GM21447 (cell line): ENCODE data around the gene RAB11FIP4.

Source experiments
- ATAC-seq: cut with Tn5 transposase; IDR thresholded peaks from one replicate; pipeline ENCODE4 v1.9.1; 2021; ENCODE audit not compliant: unreplicated experiment

The RAB11FIP4 gene

DNA sequence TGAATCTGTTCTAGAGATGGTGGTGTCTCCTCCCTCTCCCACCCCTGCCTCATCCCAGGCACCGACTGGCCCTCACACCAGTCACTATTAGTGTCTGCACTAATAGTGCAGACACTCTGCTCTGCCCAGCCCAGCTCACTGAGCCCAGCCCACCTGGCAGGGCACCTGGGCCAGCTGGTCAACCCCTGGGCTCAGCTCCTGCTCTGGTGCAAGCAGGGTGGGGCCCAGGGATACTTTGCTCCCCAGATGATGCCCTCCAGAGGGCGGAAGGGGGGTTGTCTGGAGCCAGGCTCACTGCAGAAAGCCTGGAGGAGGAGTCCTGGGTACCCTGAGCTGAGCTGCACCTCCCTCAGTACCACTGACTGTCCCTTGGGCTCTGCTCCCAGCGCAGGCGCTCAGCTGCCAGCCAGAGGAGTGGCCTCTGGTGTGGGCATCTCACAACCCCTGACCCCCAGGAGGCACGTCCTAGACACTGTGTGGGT lies 14.5 kb downstream of the RAB11FIP4 start:
- ATAC-seq = no peak

DNA sequence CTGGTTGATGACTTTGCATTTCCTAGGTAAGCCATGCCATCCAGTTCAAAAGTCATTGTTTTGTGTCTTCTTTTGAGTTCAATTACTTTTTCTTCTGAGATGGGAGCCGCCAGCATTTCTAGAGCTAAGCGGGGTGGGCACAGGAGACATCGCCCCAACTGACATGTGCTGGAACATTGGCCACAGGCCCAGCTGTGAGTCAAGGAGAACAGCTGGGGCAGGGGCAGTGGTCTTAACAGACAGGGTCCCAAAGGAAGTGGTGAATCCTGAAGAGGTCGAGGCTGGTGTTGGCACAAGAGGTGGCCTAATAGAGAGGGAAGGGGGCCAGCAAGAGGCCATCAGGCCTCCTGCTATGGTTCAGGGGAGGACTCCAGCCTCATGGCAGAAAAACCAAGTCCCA lies 17.1 kb downstream of the RAB11FIP4 start:
- ATAC-seq = no peak

DNA sequence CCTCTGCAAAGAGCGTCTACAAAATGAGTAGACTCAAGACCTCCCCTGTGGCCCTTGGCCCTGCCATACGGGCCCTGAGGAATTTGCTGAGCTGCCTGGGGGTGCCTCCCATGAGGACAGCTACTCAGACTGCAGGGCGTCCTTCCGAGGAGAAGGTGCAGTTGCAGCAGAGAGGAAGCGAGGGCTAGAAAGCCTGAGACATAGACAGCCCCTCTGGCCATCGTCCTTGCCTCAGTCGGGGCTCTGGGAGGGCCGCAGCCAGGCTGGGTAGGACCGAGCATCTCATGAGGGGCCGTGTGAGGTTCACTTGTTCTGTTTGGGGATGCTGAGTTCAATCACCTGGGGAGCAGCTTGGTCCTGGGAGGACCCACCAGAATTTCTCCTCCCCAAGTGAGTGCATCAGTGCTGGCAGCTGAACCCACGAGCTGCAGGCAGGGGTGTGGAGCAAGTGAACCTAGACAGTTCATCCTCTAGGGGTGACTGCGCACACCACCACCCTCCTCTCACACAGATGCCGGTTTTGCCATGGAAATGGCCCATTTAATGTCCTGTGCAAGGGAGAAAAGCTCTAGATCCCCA lies 20.3 kb downstream of the RAB11FIP4 start:
- no peak for ATAC-seq

DNA sequence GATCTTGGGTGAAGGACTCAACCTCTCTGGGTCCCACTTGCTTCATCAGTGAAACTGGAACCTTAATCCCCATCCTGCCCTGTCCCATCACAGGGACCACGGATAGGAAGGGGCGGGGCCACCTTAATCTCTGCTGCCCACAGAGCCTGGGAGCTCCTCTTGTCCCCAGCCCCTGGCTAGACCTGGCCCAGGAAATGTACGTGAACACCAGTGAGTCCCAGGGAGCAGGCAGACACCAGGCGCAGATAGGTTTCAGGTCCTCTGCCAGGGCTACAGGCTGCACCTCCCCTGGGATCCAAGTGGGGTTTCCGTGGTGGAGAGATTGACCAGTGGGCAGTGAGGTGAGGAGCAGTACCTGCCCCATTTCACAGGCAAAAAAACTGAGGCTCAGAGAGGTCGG lies 21.0 kb downstream of the RAB11FIP4 start:
- no peak for ATAC-seq

DNA sequence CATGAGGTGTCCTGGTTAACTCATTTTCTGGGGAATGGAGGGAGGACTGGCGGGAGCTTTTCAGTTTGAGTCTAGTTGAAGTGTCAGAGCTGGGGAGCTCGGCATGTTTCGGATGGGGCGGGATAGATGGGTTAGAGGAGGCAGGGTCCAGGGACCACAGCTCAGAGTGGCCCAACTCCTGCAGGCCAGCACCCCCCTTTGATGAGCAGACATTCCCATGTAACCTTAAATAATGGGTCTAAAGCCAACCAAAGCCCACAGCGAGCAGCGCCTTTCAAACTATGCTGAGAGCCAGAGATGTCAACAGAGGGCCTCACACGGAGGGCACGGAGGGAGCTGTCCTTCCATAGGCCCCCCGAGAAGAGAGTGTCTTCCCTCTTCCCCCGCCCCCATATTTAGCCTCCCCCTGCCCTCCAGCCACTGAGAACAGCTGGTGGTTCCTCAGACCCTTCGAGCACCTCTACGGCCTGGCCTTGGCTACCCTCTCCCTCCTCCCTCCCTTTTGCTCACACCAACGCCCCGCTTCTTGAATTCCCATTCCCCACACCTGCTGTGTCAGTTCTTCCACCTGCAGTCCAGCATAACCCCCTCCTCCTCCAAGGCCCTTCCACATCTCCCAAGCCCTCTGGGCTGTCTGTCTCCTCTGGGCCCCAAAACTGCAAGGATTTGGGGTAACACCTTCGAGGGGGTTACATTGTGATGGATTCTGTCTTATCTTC lies 21.8 kb downstream of the RAB11FIP4 start:
- ATAC-seq = no peak

DNA sequence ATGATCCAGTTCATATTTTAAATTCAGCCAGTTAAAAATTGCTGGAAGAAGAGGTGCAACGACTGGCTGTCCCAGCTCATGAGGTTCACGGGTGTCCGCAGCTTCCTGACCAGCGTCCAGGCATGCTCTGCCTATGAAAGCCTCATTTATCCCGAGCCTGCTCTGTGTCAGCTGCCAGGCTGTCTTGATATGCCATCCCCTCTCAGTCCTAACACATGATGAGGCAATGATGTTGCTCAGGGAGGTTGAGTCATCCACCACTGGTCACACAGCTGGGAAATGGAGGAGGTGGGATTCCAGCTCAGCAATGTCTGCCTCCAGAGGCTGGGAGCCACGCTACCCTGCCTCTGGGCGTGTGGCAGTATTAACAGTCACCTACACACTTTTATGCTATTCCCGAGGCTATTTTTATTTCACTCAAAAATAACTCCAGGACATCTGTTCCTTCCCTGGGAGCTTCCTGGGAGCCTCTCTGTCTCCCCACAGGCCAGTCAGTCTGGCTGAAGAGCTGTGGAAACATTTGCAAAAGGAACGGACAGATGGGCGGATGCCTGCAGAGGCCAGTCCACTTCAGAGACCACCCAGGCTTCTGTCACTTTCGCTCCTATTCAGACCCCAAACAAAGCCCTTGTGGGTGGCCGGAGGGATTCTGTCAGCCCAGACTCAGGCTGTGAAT lies 22.5 kb downstream of the RAB11FIP4 start:
- ATAC-seq = no peak

DNA sequence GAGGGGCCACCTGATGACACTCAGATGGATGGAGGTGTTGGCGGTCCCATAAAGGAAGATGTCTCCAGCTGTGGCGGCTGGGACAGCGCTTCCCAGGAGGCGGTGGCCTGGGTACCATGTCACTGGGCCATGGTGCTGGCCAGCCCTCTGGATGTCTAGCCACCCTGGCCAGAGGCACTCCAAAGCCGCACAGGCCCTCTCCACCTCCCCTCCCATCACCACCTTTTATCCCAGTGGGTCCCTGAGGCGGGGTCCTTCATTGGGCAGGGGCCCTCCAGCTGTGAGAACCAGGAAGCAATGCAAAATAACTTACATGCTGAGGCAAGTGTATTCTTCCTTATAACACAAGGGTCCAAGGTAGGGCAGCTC lies 23.1 kb downstream of the RAB11FIP4 start:
- no peak for ATAC-seq

DNA sequence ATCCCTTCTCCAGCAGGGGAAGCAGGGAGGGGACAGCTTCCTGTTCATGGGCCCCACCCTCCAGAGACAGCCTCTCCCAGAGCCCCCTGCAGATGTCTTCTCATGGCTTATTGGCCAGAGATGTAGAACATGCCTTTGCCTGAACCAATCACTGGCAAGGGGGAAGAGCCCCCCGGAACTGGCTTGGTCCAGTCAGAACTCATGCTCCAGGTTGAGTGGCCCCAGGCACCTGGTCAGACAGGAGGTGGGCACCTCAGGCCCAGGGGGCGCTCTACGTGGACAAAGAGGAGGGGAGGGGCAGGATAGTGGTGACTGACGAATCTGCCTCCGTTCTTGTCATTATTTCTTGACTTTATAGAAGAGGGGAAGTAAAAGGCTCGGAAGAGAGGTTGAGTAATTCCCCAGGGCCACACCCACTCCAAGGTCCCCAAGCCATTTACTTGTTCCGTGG lies 23.6 kb downstream of the RAB11FIP4 start:
- ATAC-seq = no peak

DNA sequence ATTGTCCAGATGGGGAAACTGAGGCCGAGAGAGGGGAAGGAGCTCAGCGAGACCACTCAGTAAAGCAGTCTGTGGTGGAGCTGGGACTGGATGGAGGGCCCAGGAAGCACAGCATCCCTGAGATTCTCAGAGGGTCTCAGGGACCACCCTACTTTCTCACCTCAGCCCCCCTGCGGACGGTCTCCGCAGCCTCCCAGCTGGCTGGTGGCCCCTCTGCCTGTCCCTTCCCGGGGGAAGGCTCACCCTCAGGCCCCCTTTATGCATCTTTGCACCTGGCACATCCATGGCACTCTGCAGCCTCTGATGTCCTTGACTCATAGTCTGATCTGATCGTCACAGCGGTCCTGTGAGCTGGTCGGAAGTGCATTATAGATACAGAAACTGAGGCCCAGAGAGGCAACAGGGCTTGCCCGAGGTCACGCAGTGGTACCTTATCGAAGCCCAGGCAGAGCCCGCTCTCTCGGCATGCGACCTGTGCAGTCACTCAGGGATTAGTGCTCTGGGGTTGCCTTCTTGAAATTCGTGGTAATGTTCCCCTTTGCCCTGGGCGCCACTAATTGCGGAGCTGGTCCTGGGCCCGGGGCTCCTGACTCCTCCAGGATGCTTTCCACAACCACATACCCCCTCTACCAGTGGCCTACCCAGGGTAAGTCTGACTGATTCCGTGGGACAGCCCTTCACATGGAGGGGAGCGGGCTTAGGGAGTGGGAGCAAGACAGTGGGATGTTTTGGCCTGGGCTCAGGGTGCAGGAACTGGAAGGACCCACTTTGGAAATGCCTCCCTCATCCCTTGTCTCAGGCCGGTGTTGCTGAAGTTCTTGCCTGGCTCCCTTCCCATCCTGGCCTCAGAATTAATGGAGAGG lies 24.4 kb downstream of the RAB11FIP4 start:
- ATAC-seq = no peak

DNA sequence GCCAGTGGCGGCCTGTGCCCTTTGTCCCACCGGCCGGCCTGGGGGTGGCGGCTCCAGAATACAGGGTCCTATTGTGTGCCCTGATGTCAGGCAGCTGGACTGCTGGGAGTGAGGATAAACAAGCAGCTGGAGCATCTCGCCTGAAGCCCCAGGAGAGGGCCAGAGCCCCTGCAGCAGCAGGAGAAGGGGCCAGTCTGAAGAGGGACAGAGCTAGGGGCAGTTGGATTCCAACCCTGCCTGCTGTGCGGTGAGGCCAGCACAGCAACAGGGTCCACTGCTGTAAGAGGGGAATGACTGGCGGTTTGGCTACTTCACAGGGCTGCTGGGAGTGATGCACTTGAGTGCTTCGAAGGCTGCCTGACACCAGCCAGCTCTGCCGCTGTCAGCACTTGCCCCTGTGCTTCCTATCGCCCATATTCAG lies 25.0 kb downstream of the RAB11FIP4 start:
- ATAC-seq = no peak

DNA sequence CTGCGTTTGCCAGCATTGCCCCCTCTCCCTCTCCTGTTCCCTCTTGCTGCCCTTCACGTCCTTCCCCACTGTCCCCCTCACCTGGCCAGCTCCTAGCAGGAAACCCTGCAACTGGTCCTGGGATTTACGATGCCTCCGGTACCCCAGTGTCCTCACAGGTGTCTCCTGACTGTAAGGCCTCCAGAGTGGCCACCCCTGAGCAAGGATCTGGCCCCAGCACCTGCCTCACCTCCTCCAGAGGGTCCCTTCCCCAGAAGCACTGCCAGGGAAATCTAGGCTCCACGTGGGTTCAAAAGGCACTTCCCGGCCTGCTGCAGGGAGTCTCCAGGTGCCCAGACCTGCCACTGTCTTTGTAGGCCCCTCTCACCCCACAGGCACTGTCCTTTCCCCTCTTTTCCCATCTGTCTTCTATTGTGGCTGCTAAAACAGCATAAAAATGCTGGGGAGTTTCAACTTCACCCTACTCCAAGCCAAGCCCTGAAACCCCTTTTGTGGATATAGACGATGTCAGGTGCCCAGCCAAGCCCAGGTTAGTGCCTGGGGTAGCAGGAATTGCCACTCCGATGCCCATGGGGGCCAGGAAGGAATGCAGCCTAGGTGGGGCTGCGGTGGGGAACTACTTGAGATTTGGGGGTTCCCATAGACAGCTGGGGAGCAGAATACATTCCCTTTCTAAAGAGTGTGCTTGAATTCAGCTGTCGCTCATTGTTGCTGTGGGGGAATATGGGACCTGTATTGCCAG lies 25.7 kb downstream of the RAB11FIP4 start:
- no peak for ATAC-seq

DNA sequence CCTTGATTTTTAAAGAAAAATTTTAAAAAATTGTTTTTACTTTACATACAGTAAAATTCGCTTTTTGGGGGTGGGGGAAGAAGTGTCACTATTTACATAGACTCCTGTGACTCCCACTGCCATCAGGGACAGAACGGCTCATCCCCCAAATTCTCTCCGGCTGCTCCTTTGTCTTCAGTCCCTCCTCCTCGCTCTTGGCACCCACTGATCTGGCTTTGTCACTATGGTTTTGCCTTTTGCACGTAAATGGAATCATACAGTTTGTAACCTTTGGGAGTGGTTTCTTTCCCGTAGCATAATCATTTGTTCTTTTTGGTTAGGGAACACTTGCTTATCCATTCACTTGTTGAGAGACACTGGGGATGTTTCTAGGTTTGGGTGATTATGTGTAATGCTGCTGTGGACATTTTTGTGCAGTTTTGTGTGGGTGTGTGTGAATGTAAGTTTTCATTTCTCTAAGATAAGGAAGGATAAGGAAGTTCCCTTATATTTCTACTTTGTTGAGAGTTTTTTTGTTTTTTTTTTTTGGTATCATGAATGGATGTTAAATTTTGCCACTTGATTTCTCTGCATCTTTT lies 27.4 kb downstream of the RAB11FIP4 start:
- ATAC-seq = no peak

DNA sequence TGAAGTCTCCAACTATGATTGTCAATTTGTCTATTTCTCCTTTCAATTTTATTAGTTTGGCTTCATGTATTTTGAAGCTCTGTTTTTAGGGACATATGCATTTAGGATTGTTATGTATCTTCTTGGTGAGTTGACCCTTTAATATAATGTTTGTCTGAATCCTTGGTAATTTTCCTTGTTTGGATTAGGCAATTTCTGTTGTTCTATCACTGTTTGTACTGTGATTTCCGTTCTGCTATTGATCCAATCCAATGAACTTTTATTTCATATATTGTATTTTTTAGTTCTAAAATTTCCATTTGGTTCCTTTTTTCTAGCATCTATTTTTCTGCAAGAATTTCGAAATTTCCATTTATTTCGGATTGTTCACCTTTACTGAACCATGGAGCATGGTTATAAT lies 31.0 kb downstream of the RAB11FIP4 start:
- ATAC-seq = no peak

DNA sequence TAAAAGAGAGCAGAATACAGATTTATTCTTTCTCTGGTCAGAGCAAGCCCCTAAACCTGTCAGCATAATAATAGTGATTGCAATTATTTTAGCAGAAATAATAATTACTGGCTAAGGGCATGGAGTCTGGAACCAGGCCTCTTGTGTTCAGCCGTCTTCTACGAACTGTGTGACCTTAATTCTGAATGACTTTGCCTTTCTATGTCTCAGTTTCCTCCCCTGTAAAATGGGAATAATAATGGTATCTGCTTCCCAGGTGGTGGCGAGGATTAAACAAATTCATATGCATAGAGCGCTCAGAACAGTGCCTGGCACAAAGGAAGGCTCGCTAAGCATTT lies 33.4 kb downstream of the RAB11FIP4 start:
- ATAC-seq = no peak

DNA sequence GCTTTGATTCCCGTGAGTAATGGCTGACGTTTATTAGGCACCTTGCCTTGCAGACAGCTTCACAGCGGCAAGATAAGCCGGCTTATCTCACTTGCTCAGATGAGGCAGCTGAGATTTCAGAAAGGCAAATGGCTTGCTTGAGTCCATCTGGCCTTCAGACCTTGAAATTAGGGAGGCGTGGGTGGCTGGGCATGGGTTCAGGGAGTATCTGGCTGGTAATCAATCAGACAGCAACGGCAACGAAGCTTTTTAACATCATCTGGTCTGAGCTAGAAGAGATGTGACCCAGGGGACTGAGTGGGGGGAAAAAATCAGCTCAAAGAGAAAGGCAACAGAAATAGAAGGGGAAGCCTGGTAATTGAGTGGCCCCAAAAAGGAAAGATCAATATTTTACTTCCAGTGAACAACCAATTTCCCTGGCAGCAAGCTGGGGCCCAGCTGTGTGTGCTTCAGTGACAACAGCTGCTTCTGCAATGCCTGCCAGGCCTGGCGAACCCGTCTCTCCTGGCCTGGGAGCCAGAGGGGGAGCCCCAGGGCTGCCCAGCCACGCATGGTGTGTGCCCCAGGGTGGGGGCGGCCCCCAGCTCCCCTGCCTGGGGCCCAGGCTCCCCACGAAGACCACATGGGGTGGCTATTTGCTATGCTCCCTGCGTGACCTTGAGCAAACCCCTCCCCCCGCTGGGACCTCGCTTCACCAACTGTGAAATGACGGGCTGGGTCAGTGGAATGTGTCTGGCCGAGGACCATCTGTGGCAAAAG lies 34.0 kb downstream of the RAB11FIP4 start:
- no peak for ATAC-seq

DNA sequence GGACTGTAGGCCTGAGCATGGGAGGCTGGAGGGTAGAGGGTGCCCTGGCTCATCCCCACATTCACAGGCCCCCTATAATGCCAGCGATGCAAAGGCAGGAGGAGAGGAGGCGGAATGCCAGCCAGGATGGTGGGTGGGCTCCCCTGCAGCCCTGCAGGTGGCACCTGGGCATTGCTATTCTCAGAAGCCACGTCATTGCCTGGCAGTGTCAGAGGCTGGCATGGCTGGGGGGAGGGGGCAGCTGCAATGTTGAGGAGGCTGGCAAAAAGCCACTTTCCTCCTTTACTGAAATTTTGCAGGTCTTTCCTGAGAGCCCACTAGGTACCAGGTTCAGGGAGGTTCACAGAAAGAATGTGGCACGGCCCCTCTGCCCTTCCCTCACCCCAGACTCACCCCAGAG lies 36.2 kb downstream of the RAB11FIP4 start:
- ATAC-seq = no peak

DNA sequence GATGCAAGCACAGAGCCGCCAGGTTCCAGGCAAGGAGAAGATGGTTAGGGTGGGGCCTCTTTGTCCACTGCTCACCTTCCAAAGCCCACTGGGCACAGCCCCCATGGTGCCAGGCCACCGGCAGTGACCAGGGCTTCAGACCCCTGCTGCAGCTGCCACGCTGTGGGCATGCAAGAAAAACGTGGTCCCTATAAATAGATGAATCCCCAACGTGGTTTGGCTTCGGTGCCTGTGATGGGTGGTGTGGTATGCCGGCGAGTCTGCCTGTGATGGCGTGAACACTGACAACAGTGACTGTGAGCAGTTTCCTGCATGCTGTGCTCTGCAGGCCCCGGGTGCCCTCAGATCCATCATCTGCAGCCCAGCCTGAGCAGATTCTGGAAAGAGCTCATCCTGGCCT lies 36.6 kb downstream of the RAB11FIP4 start:
- no peak for ATAC-seq

DNA sequence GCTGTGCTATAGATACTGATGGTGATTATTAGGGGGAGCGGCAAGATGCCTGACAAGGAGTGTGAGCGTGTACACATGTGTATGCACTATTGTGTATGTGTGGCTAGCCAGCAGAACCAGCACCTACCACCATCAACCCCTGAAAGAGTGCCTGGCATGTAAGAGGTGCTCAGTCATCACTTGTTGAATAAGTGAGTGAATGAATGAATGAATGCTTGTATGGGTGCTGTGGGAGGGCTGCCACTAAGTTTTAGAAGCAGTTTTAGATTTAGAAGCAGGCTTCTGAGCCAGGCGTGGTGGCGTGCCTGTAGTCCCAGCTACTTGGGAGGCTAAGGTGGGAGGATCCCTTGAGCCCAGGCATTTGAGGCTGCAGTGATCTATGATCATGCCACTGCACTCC lies 37.0 kb downstream of the RAB11FIP4 start:
- no peak for ATAC-seq

DNA sequence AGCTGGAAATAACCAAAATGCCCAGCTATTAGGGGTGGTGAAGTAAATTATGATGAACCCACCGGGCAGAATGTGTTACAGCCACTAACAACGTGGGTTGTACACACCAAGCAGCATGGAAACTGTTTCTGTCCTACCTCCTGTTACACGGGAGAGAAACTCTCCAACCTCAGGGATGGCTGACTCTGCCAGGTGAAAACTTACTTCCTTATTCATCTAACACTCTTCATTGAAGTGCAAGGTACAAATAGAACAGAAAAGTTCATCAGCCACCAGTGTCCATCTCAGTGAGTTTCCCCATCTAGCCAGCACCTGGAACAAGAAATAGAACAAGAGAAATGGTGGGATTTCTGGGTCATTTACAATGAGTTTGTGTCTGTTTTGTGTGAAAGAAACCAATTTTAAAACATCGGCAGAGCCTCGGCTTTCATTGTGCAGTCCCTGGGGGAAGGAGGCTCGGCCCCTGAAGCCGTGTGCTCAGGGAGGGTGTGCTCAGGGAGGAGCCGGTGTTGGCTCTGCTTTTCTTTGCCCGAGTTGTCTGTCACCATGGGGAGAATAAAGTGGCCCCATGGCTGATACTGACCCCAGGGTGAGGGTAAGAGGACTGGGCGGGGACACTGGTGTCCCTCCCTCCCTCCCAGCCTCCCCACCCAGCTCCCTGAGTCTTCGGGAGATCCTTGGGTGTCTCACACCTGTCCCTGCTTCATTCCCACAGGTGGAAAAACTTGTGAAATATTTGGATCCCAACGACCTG lies 39.8 kb downstream of the RAB11FIP4 start:
- ATAC-seq = no peak
